WTC11 (cell line): Measurements from ENCODE around the gene CCDC150. TPM values are rescaled to one million over a fixed set of nuclear protein-coding genes. Genes with fewer than 3 reads are reported as not detected.

Experiments
- ATAC-seq: fragments of 200-7000 bp; cut with Tn5 transposase; 2 replicates; pipeline ENCODE4 v1.10.0; 2021; ENCODE audit warnings: mild to moderate bottlenecking, moderate library complexity
- CTCF ChIA-PET: fragments of 300-600 bp; sonication (Branson Sonifier 250); formaldehyde crosslinking; loops from one replicate; lab custom pipeline; 2021; ENCODE audit warnings: antibody characterized with exemption; lab: Charles Lee
- POLR2A ChIA-PET: fragments of 350-600 bp; sonication (Branson Sonifier 250); formaldehyde crosslinking; loops from one replicate; lab custom pipeline; 2021; ENCODE audit warnings: antibody characterized with exemption; lab: Charles Lee
- DNase-seq: peaks from one replicate; pipeline ENCODE4 v3.0.0; 2021; ENCODE audit warnings: low spot score
- H3K27ac Mint-ChIP-seq: 2 replicates; pipeline ENCODE4 v1.8.0; 2021; ENCODE audit warnings: mixed read lengths
- H3K27me3 Mint-ChIP-seq: 2 replicates; pipeline ENCODE4 v1.8.0; 2021; ENCODE audit warnings: low read depth, mild to moderate bottlenecking, moderate library complexity, mixed read lengths
- H3K36me3 Mint-ChIP-seq: 2 replicates; pipeline ENCODE4 v1.8.0; 2021; ENCODE audit warnings: mixed read lengths
- H3K4me1 Mint-ChIP-seq: 2 replicates; pipeline ENCODE4 v1.8.0; 2022; ENCODE audit warnings: mixed read lengths
- H3K4me3 Mint-ChIP-seq: 2 replicates; pipeline ENCODE4 v1.8.0; 2021; ENCODE audit warnings: mild to moderate bottlenecking, moderate library complexity, mixed read lengths
- H3K9me3 Mint-ChIP-seq: 2 replicates; pipeline ENCODE4 v1.8.0; 2021; ENCODE audit warnings: mixed read lengths
- FOXJ3 ChIP-seq: sonication (generic); formaldehyde crosslinking; IDR thresholded peaks from 2 replicates; pipeline ENCODE4 v1.9.0; 2021; ENCODE audit warnings: missing genetic modification reagents, mild to moderate bottlenecking, borderline replicate concordance
- FOXK1 ChIP-seq: sonication (generic); formaldehyde crosslinking; IDR thresholded peaks from 2 replicates; pipeline ENCODE4 v1.8.0; 2022; ENCODE audit warnings: mild to moderate bottlenecking, moderate library complexity, missing genetic modification reagents
- HMGA2 ChIP-seq: fragments of 250-450 bp; sonication (Bioruptor Pico); IDR thresholded peaks from 2 replicates; pipeline ENCODE4 v1.4.0; 2021; ENCODE audit warnings: mild to moderate bottlenecking, moderate library complexity
- KAT7 ChIP-seq: sonication (generic); formaldehyde crosslinking; IDR thresholded peaks from 2 replicates; pipeline ENCODE4 v1.8.1; 2023; ENCODE audit warnings: missing genetic modification reagents, mild to moderate bottlenecking, borderline replicate concordance
- MYBL2 ChIP-seq: sonication (generic); formaldehyde crosslinking; IDR thresholded peaks from 2 replicates; pipeline ENCODE4 v1.8.1; 2023; ENCODE audit warnings: mild to moderate bottlenecking, moderate library complexity, missing genetic modification reagents
- NFE2L1 ChIP-seq: sonication (generic); formaldehyde crosslinking; IDR thresholded peaks from 2 replicates; pipeline ENCODE4 v1.8.1; 2023; ENCODE audit warnings: missing genetic modification reagents
- NR3C1 ChIP-seq: sonication (generic); formaldehyde crosslinking; conservative IDR thresholded peaks from 2 replicates; pipeline ENCODE4 v1.8.1; 2023; ENCODE audit warnings: low read depth, mild to moderate bottlenecking, missing genetic modification reagents
- PRRX2 ChIP-seq: fragments of 250-450 bp; sonication (Bioruptor Pico); IDR thresholded peaks from 2 replicates; pipeline ENCODE4 v1.8.0; 2021; ENCODE audit warnings: mild to moderate bottlenecking
- SMAD3 ChIP-seq: sonication (generic); formaldehyde crosslinking; IDR thresholded peaks from 2 replicates; pipeline ENCODE4 v1.8.0; 2022; ENCODE audit warnings: missing genetic modification reagents, mild to moderate bottlenecking, borderline replicate concordance
- TEAD1 ChIP-seq: sonication (generic); formaldehyde crosslinking; IDR thresholded peaks from 2 replicates; pipeline ENCODE4 v1.8.0; 2022; ENCODE audit warnings: mild to moderate bottlenecking, missing genetic modification reagents
- TEAD4 ChIP-seq: sonication (generic); formaldehyde crosslinking; IDR thresholded peaks from 2 replicates; pipeline ENCODE4 v1.8.0; 2022; ENCODE audit warnings: mild to moderate bottlenecking, missing genetic modification reagents
- total RNA-seq: library from RNA; stranded (reverse); gene quantifications from 3 replicates; pipeline ENCODE4 v1.2.3, GENCODE V29; 2021
- TF ChIP-seq, protein P1 (sequence below): fragments of 250-450 bp; sonication (Bioruptor Pico); conservative IDR thresholded peaks from 2 replicates; pipeline ENCODE4 v1.9.0; 2021; ENCODE audit warnings: mild to moderate bottlenecking
- TF ChIP-seq, protein P2 (sequence below): sonication (generic); formaldehyde crosslinking; IDR thresholded peaks from 2 replicates; pipeline ENCODE4 v1.8.1; 2022; ENCODE audit warnings: mild to moderate bottlenecking, missing genetic modification reagents, moderate library complexity, borderline replicate concordance
- TF ChIP-seq, protein P3 (sequence below): sonication (generic); formaldehyde crosslinking; IDR thresholded peaks from 2 replicates; pipeline ENCODE4 v1.8.0; 2023; ENCODE audit warnings: mild to moderate bottlenecking, missing genetic modification reagents
- TF ChIP-seq, protein P4 (sequence below): fragments of 250-450 bp; sonication (Bioruptor Pico); IDR thresholded peaks from 2 replicates; pipeline ENCODE4 v1.9.0; 2021; ENCODE audit warnings: mild to moderate bottlenecking
- TF ChIP-seq, protein P5 (sequence below): sonication (generic); formaldehyde crosslinking; conservative IDR thresholded peaks from 2 replicates; pipeline ENCODE4 v1.8.1; 2022; ENCODE audit warnings: mild to moderate bottlenecking, missing genetic modification reagents

The CCDC150 gene
- total RNA-seq, 1 experiment from 2014 or later: 43.0 TPM

DNA sequence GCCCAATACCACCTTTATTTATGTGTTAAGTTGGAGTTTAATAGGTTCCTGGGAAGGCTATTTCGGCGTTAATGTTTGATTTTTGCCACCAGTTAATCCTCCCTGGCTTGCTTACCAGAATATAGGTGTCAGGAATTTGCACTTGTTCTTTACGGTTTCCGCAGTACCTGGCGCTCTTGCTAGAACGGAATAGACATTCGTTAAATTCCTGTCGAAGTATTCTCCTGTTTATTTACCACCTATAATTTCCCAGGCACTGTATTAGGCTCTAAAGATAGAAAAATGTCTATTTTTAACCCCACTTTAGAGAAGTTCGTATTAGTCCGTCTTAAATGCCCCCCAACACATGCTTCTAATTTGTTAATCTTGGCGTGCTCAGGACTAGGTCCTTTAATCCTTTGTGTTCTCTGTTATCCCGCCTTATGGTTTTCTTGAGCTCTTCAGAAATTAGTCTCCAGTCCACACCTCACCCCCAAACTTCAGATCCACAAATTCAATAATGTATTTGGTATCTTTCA is 575 bp downstream of the CCDC150 start:
- Mint-ChIP-seq H3K9me3 (no peaks in the 10 kb centered on the region), H3K4me1 (peaks cover 48% of the 10 kb centered on the region), H3K4me3 (peak overlapping the region; percentile 83), H3K27ac (peak overlapping the region; percentile 94), H3K27me3 (no peaks in the 10 kb centered on the region; the same call in 1 of the 2 replicates), H3K36me3 (no peaks in the 10 kb centered on the region; the same call in 1 of the 2 replicates)
- ATAC-seq (no peak; the same call in 1 of the 2 replicates), DNase-seq (no peak)
- CTCF ChIA-PET: interaction anchor here (1.2 to 1.5 kb wide), 3 partner anchors 15 to 111 kb away, joined by 3 to 4 read pairs (median 4); no protein-coding TSS in a partner anchor
- POLR2A ChIA-PET: interaction anchor here (0.6 kb wide), 1 partner anchor 1036 kb away, joined by 4 read pairs; the partner anchor contains the start of gene RFTN2
- TF ChIP-seq NFE2L1 (CRISPR knock-in tag): no peak
- TF ChIP-seq PRRX2 (CRISPR knock-in tag): no peak
- TF ChIP-seq SMAD3 (CRISPR knock-in tag): 0 out of 2 replicates have a peak, but pooled peaks have one; percentile 28
- no peak for TF ChIP-seq TEAD1 (CRISPR knock-in tag)

DNA sequence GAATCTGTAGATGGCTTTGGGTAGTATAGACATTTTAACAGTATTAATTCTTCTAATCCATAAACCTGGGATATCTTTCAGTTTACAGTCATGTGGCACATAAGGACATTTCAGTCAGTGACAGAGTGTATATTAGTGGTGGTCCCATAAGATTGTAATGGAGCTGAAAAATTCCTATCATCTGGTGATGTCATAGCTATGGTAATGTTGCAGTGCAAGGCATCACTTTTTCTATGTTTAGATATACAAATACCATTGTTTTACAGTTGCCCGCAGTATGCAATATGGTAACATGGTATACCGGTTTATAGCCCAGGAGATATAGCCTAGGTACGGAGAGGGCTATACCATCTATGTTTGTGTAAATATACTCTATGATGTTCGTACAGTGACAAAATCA is 9.7 kb downstream of the CCDC150 start:
- CTCF ChIA-PET: no interaction called here
- POLR2A ChIA-PET: no interaction called here
- H3K27me3 Mint-ChIP-seq: peaks cover 4% of the 10 kb centered on the region
- no peak overlapping the region for H3K27ac Mint-ChIP-seq
- TF ChIP-seq FOXK1 (CRISPR knock-in tag) (no peak), TEAD4 (no peak), NFE2L1 (CRISPR knock-in tag) (no peak), NR3C1 (CRISPR knock-in tag) (no peak), HMGA2 (CRISPR knock-in tag) (no peak), FOXJ3 (CRISPR knock-in tag) (no peak), MYBL2 (CRISPR knock-in tag) (no peak), KAT7 (CRISPR knock-in tag) (no peak)
- TF ChIP-seq, protein P1, sequence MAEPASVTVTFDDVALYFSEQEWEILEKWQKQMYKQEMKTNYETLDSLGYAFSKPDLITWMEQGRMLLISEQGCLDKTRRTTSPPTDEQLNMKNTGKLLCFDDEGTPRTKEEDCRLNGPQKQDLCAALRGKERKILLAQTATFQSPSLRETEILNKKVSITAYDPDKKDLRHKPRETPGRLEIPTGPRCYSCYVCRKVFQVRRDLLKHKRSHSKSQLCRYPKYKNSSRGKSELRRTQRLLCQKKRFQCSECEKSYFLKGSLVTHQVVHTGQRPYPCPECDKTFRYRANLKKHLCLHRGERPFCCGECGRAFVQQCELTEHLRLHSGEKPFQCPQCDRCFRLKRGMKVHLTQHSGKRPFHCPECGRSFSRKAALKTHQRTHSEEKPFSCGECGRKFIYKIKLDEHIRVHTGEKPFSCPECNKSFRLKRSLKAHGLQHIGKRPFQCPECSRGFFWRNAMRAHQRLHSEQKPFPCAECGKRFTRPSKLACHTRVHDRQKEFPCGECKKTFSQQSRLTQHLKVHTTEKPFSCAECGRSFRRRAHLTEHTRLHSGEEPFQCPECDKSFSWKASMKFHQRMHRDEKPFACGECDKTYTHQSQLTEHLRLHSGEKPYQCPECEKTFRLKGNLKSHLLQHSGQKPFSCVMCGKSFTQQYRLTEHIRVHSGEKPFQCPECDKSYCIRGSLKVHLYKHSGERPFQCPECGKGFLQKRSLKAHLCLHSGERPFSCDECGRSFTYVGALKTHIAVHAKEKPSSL (CRISPR knock-in tag): no peak
- TF ChIP-seq, protein P2, sequence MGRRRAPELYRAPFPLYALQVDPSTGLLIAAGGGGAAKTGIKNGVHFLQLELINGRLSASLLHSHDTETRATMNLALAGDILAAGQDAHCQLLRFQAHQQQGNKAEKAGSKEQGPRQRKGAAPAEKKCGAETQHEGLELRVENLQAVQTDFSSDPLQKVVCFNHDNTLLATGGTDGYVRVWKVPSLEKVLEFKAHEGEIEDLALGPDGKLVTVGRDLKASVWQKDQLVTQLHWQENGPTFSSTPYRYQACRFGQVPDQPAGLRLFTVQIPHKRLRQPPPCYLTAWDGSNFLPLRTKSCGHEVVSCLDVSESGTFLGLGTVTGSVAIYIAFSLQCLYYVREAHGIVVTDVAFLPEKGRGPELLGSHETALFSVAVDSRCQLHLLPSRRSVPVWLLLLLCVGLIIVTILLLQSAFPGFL (CRISPR knock-in tag): no peak
- TF ChIP-seq, protein P3, sequence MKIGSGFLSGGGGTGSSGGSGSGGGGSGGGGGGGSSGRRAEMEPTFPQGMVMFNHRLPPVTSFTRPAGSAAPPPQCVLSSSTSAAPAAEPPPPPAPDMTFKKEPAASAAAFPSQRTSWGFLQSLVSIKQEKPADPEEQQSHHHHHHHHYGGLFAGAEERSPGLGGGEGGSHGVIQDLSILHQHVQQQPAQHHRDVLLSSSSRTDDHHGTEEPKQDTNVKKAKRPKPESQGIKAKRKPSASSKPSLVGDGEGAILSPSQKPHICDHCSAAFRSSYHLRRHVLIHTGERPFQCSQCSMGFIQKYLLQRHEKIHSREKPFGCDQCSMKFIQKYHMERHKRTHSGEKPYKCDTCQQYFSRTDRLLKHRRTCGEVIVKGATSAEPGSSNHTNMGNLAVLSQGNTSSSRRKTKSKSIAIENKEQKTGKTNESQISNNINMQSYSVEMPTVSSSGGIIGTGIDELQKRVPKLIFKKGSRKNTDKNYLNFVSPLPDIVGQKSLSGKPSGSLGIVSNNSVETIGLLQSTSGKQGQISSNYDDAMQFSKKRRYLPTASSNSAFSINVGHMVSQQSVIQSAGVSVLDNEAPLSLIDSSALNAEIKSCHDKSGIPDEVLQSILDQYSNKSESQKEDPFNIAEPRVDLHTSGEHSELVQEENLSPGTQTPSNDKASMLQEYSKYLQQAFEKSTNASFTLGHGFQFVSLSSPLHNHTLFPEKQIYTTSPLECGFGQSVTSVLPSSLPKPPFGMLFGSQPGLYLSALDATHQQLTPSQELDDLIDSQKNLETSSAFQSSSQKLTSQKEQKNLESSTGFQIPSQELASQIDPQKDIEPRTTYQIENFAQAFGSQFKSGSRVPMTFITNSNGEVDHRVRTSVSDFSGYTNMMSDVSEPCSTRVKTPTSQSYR: no peak
- TF ChIP-seq, protein P4, sequence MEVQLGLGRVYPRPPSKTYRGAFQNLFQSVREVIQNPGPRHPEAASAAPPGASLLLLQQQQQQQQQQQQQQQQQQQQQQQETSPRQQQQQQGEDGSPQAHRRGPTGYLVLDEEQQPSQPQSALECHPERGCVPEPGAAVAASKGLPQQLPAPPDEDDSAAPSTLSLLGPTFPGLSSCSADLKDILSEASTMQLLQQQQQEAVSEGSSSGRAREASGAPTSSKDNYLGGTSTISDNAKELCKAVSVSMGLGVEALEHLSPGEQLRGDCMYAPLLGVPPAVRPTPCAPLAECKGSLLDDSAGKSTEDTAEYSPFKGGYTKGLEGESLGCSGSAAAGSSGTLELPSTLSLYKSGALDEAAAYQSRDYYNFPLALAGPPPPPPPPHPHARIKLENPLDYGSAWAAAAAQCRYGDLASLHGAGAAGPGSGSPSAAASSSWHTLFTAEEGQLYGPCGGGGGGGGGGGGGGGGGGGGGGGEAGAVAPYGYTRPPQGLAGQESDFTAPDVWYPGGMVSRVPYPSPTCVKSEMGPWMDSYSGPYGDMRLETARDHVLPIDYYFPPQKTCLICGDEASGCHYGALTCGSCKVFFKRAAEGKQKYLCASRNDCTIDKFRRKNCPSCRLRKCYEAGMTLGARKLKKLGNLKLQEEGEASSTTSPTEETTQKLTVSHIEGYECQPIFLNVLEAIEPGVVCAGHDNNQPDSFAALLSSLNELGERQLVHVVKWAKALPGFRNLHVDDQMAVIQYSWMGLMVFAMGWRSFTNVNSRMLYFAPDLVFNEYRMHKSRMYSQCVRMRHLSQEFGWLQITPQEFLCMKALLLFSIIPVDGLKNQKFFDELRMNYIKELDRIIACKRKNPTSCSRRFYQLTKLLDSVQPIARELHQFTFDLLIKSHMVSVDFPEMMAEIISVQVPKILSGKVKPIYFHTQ (CRISPR knock-in tag): no peak
- TF ChIP-seq, protein P5, sequence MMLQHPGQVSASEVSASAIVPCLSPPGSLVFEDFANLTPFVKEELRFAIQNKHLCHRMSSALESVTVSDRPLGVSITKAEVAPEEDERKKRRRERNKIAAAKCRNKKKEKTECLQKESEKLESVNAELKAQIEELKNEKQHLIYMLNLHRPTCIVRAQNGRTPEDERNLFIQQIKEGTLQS (CRISPR knock-in tag): no peak
- peaks cover 8% of the 10 kb centered on the region for H3K4me1 Mint-ChIP-seq
- DNase-seq (no peak), ATAC-seq (no peak)
- no peak overlapping the region for H3K4me3 Mint-ChIP-seq
- peaks cover 64% of the 10 kb centered on the region for H3K9me3 Mint-ChIP-seq
- H3K36me3 Mint-ChIP-seq: peaks cover 78% of the 10 kb centered on the region
